GM23338 (cell line): Measurements from ENCODE around the gene TMEM141. TPM values are rescaled to one million over a fixed set of nuclear protein-coding genes. Genes with fewer than 3 reads are reported as not detected.

Experiments used
- ATAC-seq: fragments of 200-7000 bp; cut with Tn5 transposase; 3 replicates; pipeline ENCODE4 v1.9.1; 2020
- DNase-seq: peaks from one replicate; pipeline ENCODE4 v3.0.0-alpha.2; 2015; ENCODE audit warnings: low spot score
- H2AFZ ChIP-seq: fragments of 200-600 bp; sonication (generic); 2 replicates; pipeline ENCODE4 v1.8.0; 2016; ENCODE audit warnings: antibody characterized with exemption, mild to moderate bottlenecking, moderate library complexity
- H3F3A ChIP-seq: fragments of 200-600 bp; sonication (generic); replicated peaks from 2 replicates; pipeline ENCODE4 v1.8.0; 2017; ENCODE audit warnings: antibody characterized with exemption, mixed run types, low read depth
- H3K27ac ChIP-seq: fragments of 200-600 bp; sonication (generic); 2 replicates; pipeline ENCODE4 v1.6.1; 2016; ENCODE audit warnings: low read depth
- H3K27me3 ChIP-seq: fragments of 200-600 bp; sonication (generic); 2 replicates; pipeline ENCODE4 v1.8.0; 2016; ENCODE audit warnings: mild to moderate bottlenecking, mixed run types, moderate library complexity; ENCODE audit not compliant: insufficient read depth
- H3K36me3 ChIP-seq: fragments of 200-600 bp; sonication (generic); 2 replicates; pipeline ENCODE4 v1.8.0; 2016; ENCODE audit warnings: mild to moderate bottlenecking; ENCODE audit not compliant: insufficient read depth
- H3K4me1 ChIP-seq: fragments of 200-600 bp; sonication (generic); 2 replicates; pipeline ENCODE4 v1.8.0; 2016; ENCODE audit warnings: mild to moderate bottlenecking, moderate library complexity; ENCODE audit not compliant: insufficient read depth
- H3K4me2 ChIP-seq: fragments of 200-600 bp; sonication (generic); 2 replicates; pipeline ENCODE4 v1.7.1; 2017; ENCODE audit warnings: mixed run types
- H3K4me3 ChIP-seq: fragments of 200-600 bp; sonication (generic); 2 replicates; pipeline ENCODE4 v1.6.1; 2016; ENCODE audit warnings: mixed run types
- H3K79me2 ChIP-seq: fragments of 200-600 bp; sonication (generic); replicated peaks from 2 replicates; pipeline ENCODE4 v1.8.0; 2017; ENCODE audit warnings: mild to moderate bottlenecking; ENCODE audit not compliant: insufficient read depth
- H3K9me2 ChIP-seq: fragments of 200-600 bp; sonication (generic); 2 replicates; pipeline ENCODE4 v1.8.0; 2017; ENCODE audit not compliant: insufficient read depth
- H4K20me1 ChIP-seq: fragments of 200-600 bp; sonication (generic); replicated peaks from 2 replicates; pipeline ENCODE4 v1.8.0; 2017; ENCODE audit warnings: mild to moderate bottlenecking; ENCODE audit not compliant: insufficient read depth
- H3K27ac Mint-ChIP-seq: 2 replicates; pipeline ENCODE4 v1.8.0; 2020; ENCODE audit warnings: inconsistent platforms, mild to moderate bottlenecking, moderate library complexity, mixed read lengths
- H3K27me3 Mint-ChIP-seq: 3 replicates; pipeline ENCODE4 v1.8.0; 2022; ENCODE audit warnings: low read depth, mild to moderate bottlenecking, moderate library complexity, mixed read lengths, inconsistent platforms; ENCODE audit not compliant: insufficient read depth, poor library complexity
- H3K36me3 Mint-ChIP-seq: 3 replicates; pipeline ENCODE4 v1.8.0; 2021; ENCODE audit warnings: low read depth, mild to moderate bottlenecking, inconsistent platforms, moderate library complexity, mixed read lengths
- H3K4me1 Mint-ChIP-seq: 3 replicates; pipeline ENCODE4 v1.8.0; 2020; ENCODE audit warnings: mild to moderate bottlenecking, inconsistent platforms, mixed read lengths
- H3K4me3 Mint-ChIP-seq: 3 replicates; pipeline ENCODE4 v1.8.0; 2021; ENCODE audit warnings: moderate library complexity, mild to moderate bottlenecking, inconsistent platforms, mixed read lengths
- H3K9me3 Mint-ChIP-seq: 3 replicates; pipeline ENCODE4 v1.8.0; 2020; ENCODE audit warnings: moderate library complexity, mild to moderate bottlenecking, inconsistent platforms, mixed read lengths
- CREB1 ChIP-seq: fragments of 250-450 bp; sonication (Bioruptor Pico); IDR thresholded peaks from 2 replicates; pipeline ENCODE4 v1.5.0; 2020; ENCODE audit warnings: low read depth, mild to moderate bottlenecking, moderate library complexity
- JUNB ChIP-seq: IDR thresholded peaks from one replicate; pipeline ENCODE4 v1.6.1; 2016; ENCODE audit warnings: antibody characterized with exemption; ENCODE audit not compliant: unreplicated experiment
- NANOG ChIP-seq: IDR thresholded peaks from 2 replicates; pipeline ENCODE4 v1.6.1; 2016; ENCODE audit warnings: antibody characterized with exemption, borderline replicate concordance
- POLR2AphosphoS5 ChIP-seq: IDR thresholded peaks from 2 replicates; pipeline ENCODE4 v1.6.1; 2016; ENCODE audit warnings: antibody characterized with exemption, low read depth
- STAT1 ChIP-seq: IDR thresholded peaks from one replicate; pipeline ENCODE4 v1.6.1; 2016; ENCODE audit warnings: antibody characterized with exemption; ENCODE audit not compliant: unreplicated experiment
- ZNF331 ChIP-seq: fragments of 250-450 bp; sonication (Bioruptor Pico); IDR thresholded peaks from 2 replicates; pipeline ENCODE4 v1.5.0; 2020; ENCODE audit warnings: low read depth, mild to moderate bottlenecking, moderate library complexity
- polyA plus RNA-seq: library from polyadenylated mRNA; unstranded; fragments of >200 nt; fragmentation: Nextera tagmentation; extraction: Ambion mirVana; gene quantifications from 2 replicates; pipeline ENCODE4 v1.2.1, GENCODE V29; 2016
- total RNA-seq: library from RNA; depleted of rRNA; stranded (reverse); fragments of >200 nt; shearing (Covaris generic); gene quantifications from 2 replicates; pipeline ENCODE4 v1.2.3, GENCODE V29; 2014
- TF ChIP-seq, protein P1 (sequence below): fragments of 250-450 bp; sonication (Bioruptor Pico); IDR thresholded peaks from 2 replicates; pipeline ENCODE4 v1.5.0; 2020; ENCODE audit warnings: mild to moderate bottlenecking, moderate library complexity
- TF ChIP-seq, protein P2 (sequence below), 2 experiments: fragments of 200-600 bp in 1 of 2; sonication (generic) in 1 of 2; conservative IDR thresholded peaks; 2 replicates each; pipeline versions ENCODE4 v1.5.1 to v1.6.1; 2016 to 2017; ENCODE audit warnings: antibody characterized with exemption in 2 of 2, low read depth in 2 of 2, mild to moderate bottlenecking in 2 of 2, moderate library complexity in 1 of 2

TMEM141 gene
- total and polyA plus RNA-seq, 2 experiments from 2014 or later = 71.4 to 90.5 TPM

DNA sequence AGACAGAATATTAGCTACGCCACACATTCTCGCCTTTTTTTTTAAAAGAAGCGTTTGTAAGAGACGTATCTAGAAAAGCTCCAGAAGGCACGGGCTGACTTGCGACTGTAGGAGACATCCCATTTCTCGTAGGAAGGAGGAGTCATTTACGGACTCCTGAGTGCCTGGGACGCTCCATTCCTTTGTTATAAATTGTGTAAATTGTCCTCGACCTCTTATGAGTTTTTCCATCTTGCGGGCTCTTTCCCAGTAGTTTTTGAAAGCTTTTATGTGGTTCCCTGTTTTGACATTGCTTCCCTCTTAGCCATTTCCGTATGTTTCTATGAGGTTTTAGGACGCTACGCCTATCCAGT lies 17.6 kb downstream of the TMEM141 start:
- TF ChIP-seq, protein P1, sequence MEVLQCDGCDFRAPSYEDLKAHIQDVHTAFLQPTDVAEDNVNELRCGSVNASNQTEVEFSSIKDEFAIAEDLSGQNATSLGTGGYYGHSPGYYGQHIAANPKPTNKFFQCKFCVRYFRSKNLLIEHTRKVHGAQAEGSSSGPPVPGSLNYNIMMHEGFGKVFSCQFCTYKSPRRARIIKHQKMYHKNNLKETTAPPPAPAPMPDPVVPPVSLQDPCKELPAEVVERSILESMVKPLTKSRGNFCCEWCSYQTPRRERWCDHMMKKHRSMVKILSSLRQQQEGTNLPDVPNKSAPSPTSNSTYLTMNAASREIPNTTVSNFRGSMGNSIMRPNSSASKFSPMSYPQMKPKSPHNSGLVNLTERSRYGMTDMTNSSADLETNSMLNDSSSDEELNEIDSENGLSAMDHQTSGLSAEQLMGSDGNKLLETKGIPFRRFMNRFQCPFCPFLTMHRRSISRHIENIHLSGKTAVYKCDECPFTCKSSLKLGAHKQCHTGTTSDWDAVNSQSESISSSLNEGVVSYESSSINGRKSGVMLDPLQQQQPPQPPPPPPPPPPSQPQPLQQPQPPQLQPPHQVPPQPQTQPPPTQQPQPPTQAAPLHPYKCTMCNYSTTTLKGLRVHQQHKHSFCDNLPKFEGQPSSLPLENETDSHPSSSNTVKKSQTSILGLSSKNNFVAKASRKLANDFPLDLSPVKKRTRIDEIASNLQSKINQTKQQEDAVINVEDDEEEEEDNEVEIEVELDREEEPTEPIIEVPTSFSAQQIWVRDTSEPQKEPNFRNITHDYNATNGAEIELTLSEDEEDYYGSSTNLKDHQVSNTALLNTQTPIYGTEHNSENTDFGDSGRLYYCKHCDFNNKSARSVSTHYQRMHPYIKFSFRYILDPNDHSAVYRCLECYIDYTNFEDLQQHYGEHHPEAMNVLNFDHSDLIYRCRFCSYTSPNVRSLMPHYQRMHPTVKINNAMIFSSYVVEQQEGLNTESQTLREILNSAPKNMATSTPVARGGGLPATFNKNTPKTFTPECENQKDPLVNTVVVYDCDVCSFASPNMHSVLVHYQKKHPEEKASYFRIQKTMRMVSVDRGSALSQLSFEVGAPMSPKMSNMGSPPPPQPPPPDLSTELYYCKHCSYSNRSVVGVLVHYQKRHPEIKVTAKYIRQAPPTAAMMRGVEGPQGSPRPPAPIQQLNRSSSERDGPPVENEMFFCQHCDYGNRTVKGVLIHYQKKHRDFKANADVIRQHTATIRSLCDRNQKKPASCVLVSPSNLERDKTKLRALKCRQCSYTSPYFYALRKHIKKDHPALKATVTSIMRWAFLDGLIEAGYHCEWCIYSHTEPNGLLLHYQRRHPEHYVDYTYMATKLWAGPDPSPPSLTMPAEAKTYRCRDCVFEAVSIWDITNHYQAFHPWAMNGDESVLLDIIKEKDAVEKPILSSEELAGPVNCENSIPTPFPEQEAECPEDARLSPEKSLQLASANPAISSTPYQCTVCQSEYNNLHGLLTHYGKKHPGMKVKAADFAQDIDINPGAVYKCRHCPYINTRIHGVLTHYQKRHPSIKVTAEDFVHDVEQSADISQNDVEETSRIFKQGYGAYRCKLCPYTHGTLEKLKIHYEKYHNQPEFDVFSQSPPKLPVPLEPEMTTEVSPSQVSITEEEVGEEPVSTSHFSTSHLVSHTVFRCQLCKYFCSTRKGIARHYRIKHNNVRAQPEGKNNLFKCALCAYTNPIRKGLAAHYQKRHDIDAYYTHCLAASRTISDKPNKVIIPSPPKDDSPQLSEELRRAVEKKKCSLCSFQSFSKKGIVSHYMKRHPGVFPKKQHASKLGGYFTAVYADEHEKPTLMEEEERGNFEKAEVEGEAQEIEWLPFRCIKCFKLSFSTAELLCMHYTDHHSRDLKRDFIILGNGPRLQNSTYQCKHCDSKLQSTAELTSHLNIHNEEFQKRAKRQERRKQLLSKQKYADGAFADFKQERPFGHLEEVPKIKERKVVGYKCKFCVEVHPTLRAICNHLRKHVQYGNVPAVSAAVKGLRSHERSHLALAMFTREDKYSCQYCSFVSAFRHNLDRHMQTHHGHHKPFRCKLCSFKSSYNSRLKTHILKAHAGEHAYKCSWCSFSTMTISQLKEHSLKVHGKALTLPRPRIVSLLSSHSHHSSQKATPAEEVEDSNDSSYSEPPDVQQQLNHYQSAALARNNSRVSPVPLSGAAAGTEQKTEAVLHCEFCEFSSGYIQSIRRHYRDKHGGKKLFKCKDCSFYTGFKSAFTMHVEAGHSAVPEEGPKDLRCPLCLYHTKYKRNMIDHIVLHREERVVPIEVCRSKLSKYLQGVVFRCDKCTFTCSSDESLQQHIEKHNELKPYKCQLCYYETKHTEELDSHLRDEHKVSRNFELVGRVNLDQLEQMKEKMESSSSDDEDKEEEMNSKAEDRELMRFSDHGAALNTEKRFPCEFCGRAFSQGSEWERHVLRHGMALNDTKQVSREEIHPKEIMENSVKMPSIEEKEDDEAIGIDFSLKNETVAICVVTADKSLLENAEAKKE (CRISPR knock-in tag) = no peak
- no peak for TF ChIP-seq POLR2AphosphoS5
- no peak for TF ChIP-seq STAT1
- peak overlapping the region; percentile 80 for H3K4me3 Mint-ChIP-seq
- peaks cover 54% of the 10 kb centered on the region for H3K79me2 ChIP-seq
- no peak overlapping the region for H2AFZ ChIP-seq
- H3K4me1 ChIP-seq = peaks cover 11% of the 10 kb centered on the region; the same call in 1 of the 2 replicates
- peaks cover 5% of the 10 kb centered on the region; the same call in 1 of the 2 replicates for H3K36me3 ChIP-seq
- H3F3A ChIP-seq = 0 out of 2 replicates have a peak, but pooled peaks cover 3% of the 10 kb centered on the region
- H3K27ac ChIP-seq = no peak overlapping the region
- no peaks in the 10 kb centered on the region; the same call in 2 of the 3 replicates for H3K9me3 Mint-ChIP-seq
- DNase-seq (peak; percentile 43), ATAC-seq (no peak)
- peaks cover 42% of the 10 kb centered on the region for H3K36me3 Mint-ChIP-seq
- no peaks in the 10 kb centered on the region for H3K27me3 ChIP-seq
- no peaks in the 10 kb centered on the region for H3K9me2 ChIP-seq
- peak overlapping the region; percentile 97 for H3K4me3 ChIP-seq
- peaks cover 19% of the 10 kb centered on the region for H3K27me3 Mint-ChIP-seq
- H3K4me2 ChIP-seq = peak overlapping the region; percentile 94
- H3K27ac Mint-ChIP-seq = peak overlapping the region; percentile 30; the same call in 1 of the 2 replicates
- H4K20me1 ChIP-seq = peaks cover 38% of the 10 kb centered on the region
- peaks cover 23% of the 10 kb centered on the region for H3K4me1 Mint-ChIP-seq

DNA sequence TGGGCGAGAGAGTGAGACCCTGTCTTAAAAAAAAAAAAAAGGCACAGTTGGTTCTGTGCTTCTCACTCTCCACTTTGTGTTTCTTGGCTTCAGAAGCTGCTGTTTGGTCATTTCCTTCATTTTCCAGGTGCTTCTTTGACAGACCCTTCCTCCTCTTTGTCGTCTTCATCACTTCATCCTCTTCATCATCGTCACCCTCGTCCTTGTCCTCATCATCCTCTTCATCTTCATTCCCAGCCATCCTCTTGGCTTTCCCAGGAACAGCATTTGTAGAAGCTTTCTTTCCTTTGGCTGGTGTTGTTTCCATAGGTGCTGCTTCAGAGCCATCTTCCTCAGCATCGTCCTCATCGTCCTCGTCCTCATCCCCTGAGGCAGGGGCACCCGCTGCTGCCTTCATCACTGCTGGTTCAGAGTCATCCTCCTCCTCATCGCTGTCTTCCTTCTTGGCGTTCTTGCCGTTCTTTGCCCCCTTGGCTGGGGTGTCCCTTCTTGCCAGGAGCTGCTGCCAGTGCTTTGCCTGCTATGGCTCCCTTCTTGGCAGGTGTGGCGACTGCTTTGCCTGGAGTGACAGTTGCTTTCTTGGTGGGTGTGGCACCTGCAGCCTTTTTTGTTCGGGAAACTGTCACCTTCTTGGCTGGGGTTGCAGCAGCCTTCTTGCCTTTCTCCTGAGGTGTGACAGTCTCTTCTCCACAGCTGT lies 23.7 kb downstream of the TMEM141 start:
- Mint-ChIP-seq H3K27me3 (peaks cover 5% of the 10 kb centered on the region), H3K9me3 (no peaks in the 10 kb centered on the region), H3K36me3 (peaks cover 70% of the 10 kb centered on the region), H3K27ac (no peak overlapping the region), H3K4me3 (no peak overlapping the region), H3K4me1 (peaks cover 7% of the 10 kb centered on the region)
- ATAC-seq (no peak), DNase-seq (no peak)
- Histone ChIP-seq H3K79me2 (peaks cover 81% of the 10 kb centered on the region), H3K36me3 (peaks cover 8% of the 10 kb centered on the region; the same call in 1 of the 2 replicates), H3K27me3 (no peaks in the 10 kb centered on the region), H3K4me1 (no peaks in the 10 kb centered on the region; the same call in 1 of the 2 replicates), H3K4me3 (no peak overlapping the region), H4K20me1 (peaks cover 51% of the 10 kb centered on the region), H2AFZ (no peak overlapping the region), H3K4me2 (no peak overlapping the region), H3K9me2 (no peaks in the 10 kb centered on the region), H3F3A (peaks cover 4% of the 10 kb centered on the region; the same call in 1 of the 2 replicates), H3K27ac (no peak overlapping the region)
- no peak for TF ChIP-seq CREB1 (CRISPR knock-in tag)
- no peak for TF ChIP-seq NANOG
- no peak for TF ChIP-seq ZNF331 (CRISPR knock-in tag)
- TF ChIP-seq, protein P2, sequence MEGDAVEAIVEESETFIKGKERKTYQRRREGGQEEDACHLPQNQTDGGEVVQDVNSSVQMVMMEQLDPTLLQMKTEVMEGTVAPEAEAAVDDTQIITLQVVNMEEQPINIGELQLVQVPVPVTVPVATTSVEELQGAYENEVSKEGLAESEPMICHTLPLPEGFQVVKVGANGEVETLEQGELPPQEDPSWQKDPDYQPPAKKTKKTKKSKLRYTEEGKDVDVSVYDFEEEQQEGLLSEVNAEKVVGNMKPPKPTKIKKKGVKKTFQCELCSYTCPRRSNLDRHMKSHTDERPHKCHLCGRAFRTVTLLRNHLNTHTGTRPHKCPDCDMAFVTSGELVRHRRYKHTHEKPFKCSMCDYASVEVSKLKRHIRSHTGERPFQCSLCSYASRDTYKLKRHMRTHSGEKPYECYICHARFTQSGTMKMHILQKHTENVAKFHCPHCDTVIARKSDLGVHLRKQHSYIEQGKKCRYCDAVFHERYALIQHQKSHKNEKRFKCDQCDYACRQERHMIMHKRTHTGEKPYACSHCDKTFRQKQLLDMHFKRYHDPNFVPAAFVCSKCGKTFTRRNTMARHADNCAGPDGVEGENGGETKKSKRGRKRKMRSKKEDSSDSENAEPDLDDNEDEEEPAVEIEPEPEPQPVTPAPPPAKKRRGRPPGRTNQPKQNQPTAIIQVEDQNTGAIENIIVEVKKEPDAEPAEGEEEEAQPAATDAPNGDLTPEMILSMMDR (conservative IDR thresholded peaks at IDR 0.05; ENCODE audit: low read depth in 2 of 2) = no peak
- TF ChIP-seq JUNB = no peak
